K562 (cell line): Measurements from ENCODE around the gene LRRC57. TPM values are rescaled to one million over a fixed set of nuclear protein-coding genes. Genes with fewer than 3 reads are reported as not detected.

Experiments
- ARID2 ChIP-seq: fragments of 450-650 bp; IDR thresholded peaks from 2 replicates; pipeline ENCODE4 v1.6.1; 2017; ENCODE audit warnings: antibody characterized with exemption, mild to moderate bottlenecking
- CBX1 ChIP-seq: sonication (generic); IDR thresholded peaks from 2 replicates; pipeline ENCODE4 v1.6.1; 2016; ENCODE audit warnings: antibody characterized with exemption, low read depth, mild to moderate bottlenecking
- DDX20 ChIP-seq: fragments of 450-650 bp; IDR thresholded peaks from 2 replicates; pipeline ENCODE4 v1.6.1; 2016; ENCODE audit warnings: missing genetic modification characterization, low read depth, mild to moderate bottlenecking, missing compliant biosample characterization, moderate library complexity
- EGR1 ChIP-seq: fragments of 450-650 bp; conservative IDR thresholded peaks from 2 replicates; pipeline ENCODE4 v1.6.1; 2017; ENCODE audit warnings: mild to moderate bottlenecking
- HDAC1 ChIP-seq, 2 experiments: fragments of 450-650 bp; IDR thresholded peaks; 2 replicates each; pipeline ENCODE4 v1.6.1; 2016 to 2017; ENCODE audit warnings: inconsistent platforms in 1 of 2, mild to moderate bottlenecking in 1 of 2, moderate library complexity in 1 of 2
- ILF3 ChIP-seq: fragments of 450-650 bp; IDR thresholded peaks from 2 replicates; pipeline ENCODE4 v1.6.1; 2018; ENCODE audit warnings: antibody characterized with exemption, mild to moderate bottlenecking, moderate library complexity, borderline replicate concordance
- JUN ChIP-seq, 2 experiments: sonication (generic) in 1 of 2; formaldehyde crosslinking in 1 of 2; IDR thresholded peaks; 2 replicates each; pipeline versions ENCODE4 v1.6.1 to v1.8.0; 2012 to 2022; ENCODE audit warnings: borderline replicate concordance in 2 of 2, mild to moderate bottlenecking in 2 of 2, improper control_type of control experiment in 1 of 2, low read depth in 1 of 2, low read length in 1 of 2, missing genetic modification reagents in 1 of 2
- KLF6 ChIP-seq: fragments of 250-450 bp; sonication (Bioruptor Pico); IDR thresholded peaks from 2 replicates; pipeline ENCODE4 v1.4.0; 2020; ENCODE audit warnings: mild to moderate bottlenecking, moderate library complexity, borderline replicate concordance
- NCOA4 ChIP-seq: fragments of 450-650 bp; IDR thresholded peaks from 2 replicates; pipeline ENCODE4 v1.6.1; 2018; ENCODE audit warnings: mild to moderate bottlenecking; ENCODE audit not compliant: partially characterized antibody
- NCOA6 ChIP-seq: fragments of 450-650 bp; IDR thresholded peaks from 2 replicates; pipeline ENCODE4 v1.6.1; 2017; ENCODE audit warnings: mild to moderate bottlenecking
- NFE2 ChIP-seq: IDR thresholded peaks from 2 replicates; pipeline ENCODE4 v1.6.1; 2014; ENCODE audit warnings: antibody characterized with exemption, low read depth
- POLR3A ChIP-seq: IDR thresholded peaks from 2 replicates; pipeline ENCODE4 v1.6.1; 2011; ENCODE audit warnings: borderline replicate concordance, mild to moderate bottlenecking, moderate library complexity; ENCODE audit not compliant: insufficient read length, insufficient read depth; ENCODE audit errors: extremely low read depth
- PRMT5 ChIP-seq: sonication (generic); formaldehyde crosslinking; IDR thresholded peaks from 2 replicates; pipeline ENCODE4 v1.5.0; 2020; ENCODE audit warnings: missing genetic modification reagents
- SP1 ChIP-seq: sonication (generic); formaldehyde crosslinking; IDR thresholded peaks from 2 replicates; pipeline ENCODE4 v1.8.1; 2022; ENCODE audit warnings: mild to moderate bottlenecking, missing genetic modification reagents
- TAF1 ChIP-seq: IDR thresholded peaks from 2 replicates; pipeline ENCODE4 v1.6.1; 2011; ENCODE audit warnings: mild to moderate bottlenecking, low read length, moderate library complexity; ENCODE audit not compliant: insufficient read depth, control insufficient read depth, severe bottlenecking; ENCODE audit errors: extremely low read depth
- TAF9B ChIP-seq: fragments of 450-650 bp; IDR thresholded peaks from 2 replicates; pipeline ENCODE4 v1.6.1; 2018; ENCODE audit warnings: mild to moderate bottlenecking; ENCODE audit not compliant: partially characterized antibody
- TGIF2 ChIP-seq: sonication (generic); formaldehyde crosslinking; IDR thresholded peaks from 2 replicates; pipeline ENCODE4 v1.8.1; 2022; ENCODE audit warnings: mild to moderate bottlenecking, missing genetic modification reagents, moderate library complexity
- TRIM28 ChIP-seq: fragments of 450-650 bp; IDR thresholded peaks from 2 replicates; pipeline ENCODE4 v1.6.1; 2017
- ZEB2 ChIP-seq: fragments of 450-650 bp; IDR thresholded peaks from 2 replicates; pipeline ENCODE4 v1.6.1; 2016
- ZKSCAN1 ChIP-seq: fragments of 150-350 bp; IDR thresholded peaks from 2 replicates; pipeline ENCODE4 v1.6.1; 2016; ENCODE audit warnings: low read depth, low read length
- ZNF140 ChIP-seq: fragments of 250-450 bp; sonication (Bioruptor Pico); IDR thresholded peaks from 2 replicates; pipeline ENCODE4 v1.8.0; 2021; ENCODE audit warnings: moderate library complexity, mild to moderate bottlenecking, inconsistent platforms
- ZNF253 ChIP-seq: fragments of 250-450 bp; sonication (Bioruptor Pico); conservative IDR thresholded peaks from 2 replicates; pipeline ENCODE4 v1.6.1; 2021; ENCODE audit warnings: mild to moderate bottlenecking
- ZNF274 ChIP-seq: IDR thresholded peaks from 2 replicates; pipeline ENCODE4 v1.6.1; 2011; ENCODE audit warnings: low read depth, mild to moderate bottlenecking, low read length, moderate library complexity, borderline replicate concordance
- ZNF589 ChIP-seq: fragments of 200-800 bp; sonication (Bioruptor generic); IDR thresholded peaks from 2 replicates; pipeline ENCODE4 v1.6.1; 2016; ENCODE audit warnings: low read depth, missing genetic modification characterization, missing compliant biosample characterization
- ZNF707 ChIP-seq: fragments of 250-450 bp; sonication (Bioruptor Pico); conservative IDR thresholded peaks from 2 replicates; pipeline ENCODE4 v1.8.0; 2022; ENCODE audit warnings: inconsistent platforms, mild to moderate bottlenecking, moderate library complexity
- polyA plus RNA-seq, 8 experiments: library from polyadenylated mRNA; depleted of rRNA in 4 of 8; stranded (reverse) in 5 of 8; unstranded in 3 of 8; fragments of >200 nt; fragmentation: Nextera tagmentation in 2 of 8; fragmentation: Illumina TruSeq in 1 of 8; extraction: Ambion mirVana in 2 of 8; extraction: Trizol in 1 of 8; gene quantifications; 2 replicates each; pipeline versions ENCODE4 v1.2.1 to v1.2.3, GENCODE V29; 2011 to 2014; ENCODE audit warnings: inconsistent platforms in 1 of 8, missing spikeins in 1 of 8
- total RNA-seq, 7 experiments: library from RNA; depleted of rRNA in 6 of 7; stranded (reverse); fragments of >200 nt in 6 of 7; fragmentation: Illumina TruSeq in 2 of 7; extraction: Trizol in 2 of 7; gene quantifications; 2 replicates each; pipeline versions ENCODE4 v1.2.1 to v1.2.3, GENCODE V29; 2011 to 2021; ENCODE audit warnings: low replicate concordance in 1 of 7
- TF ChIP-seq, protein P1 (sequence below): fragments of 250-450 bp; sonication (Bioruptor Pico); IDR thresholded peaks from 2 replicates; pipeline ENCODE4 v1.4.0; 2020; ENCODE audit warnings: mild to moderate bottlenecking
- TF ChIP-seq, protein P2 (sequence below): fragments of 450-650 bp; formaldehyde crosslinking; IDR thresholded peaks from 2 replicates; pipeline ENCODE4 v1.4.0; 2020; ENCODE audit warnings: mild to moderate bottlenecking, moderate library complexity

Gene LRRC57
- total and polyA plus RNA-seq, 9 of the 15 experiments (the other 6 are each of a cell fraction or from before 2014, with no cell fraction given), result 3.9 to 20.4 (median 14.8) TPM

GRCh38 chr15:42495361-42496212 is 53.0 kb downstream of the LRRC57 start, which contains the start of gene SNAP23 (continued):
- TF ChIP-seq NCOA4 (no peak), ILF3 (no peak), DDX20 (no peak), PRMT5 (CRISPR knock-in tag) (no peak), CBX1 (no peak), NCOA6 (no peak), JUN (IDR thresholded peaks at IDR 0.05; ENCODE audit: borderline replicate concordance, low read depth, low read length) (no peak), JUN (CRISPR knock-in tag; IDR thresholded peaks at IDR 0.05; ENCODE audit: borderline replicate concordance) (no peak), ARID2 (no peak), KLF6 (no peak), SP1 (CRISPR knock-in tag) (peak; percentile 53; the same call in 1 of the 2 replicates), EGR1 (no peak), NFE2 (no peak), POLR3A (no peak), ZNF589 (CRISPR knock-in tag) (no peak), ZNF274 (no peak), ZEB2 (no peak), TGIF2 (CRISPR knock-in tag) (no peak), ZNF253 (CRISPR knock-in tag) (no peak), HDAC1 (IDR thresholded peaks at IDR 0.05) (peak in 1 of 2 experiments; percentile 90; a peak in 2 of 4 replicates), TRIM28 (no peak), TAF1 (peak; percentile 66), ZNF140 (CRISPR knock-in tag) (no peak), TAF9B (peak; percentile 64), ZNF707 (CRISPR knock-in tag) (no peak), ZKSCAN1 (no peak)
- TF ChIP-seq, protein P1, sequence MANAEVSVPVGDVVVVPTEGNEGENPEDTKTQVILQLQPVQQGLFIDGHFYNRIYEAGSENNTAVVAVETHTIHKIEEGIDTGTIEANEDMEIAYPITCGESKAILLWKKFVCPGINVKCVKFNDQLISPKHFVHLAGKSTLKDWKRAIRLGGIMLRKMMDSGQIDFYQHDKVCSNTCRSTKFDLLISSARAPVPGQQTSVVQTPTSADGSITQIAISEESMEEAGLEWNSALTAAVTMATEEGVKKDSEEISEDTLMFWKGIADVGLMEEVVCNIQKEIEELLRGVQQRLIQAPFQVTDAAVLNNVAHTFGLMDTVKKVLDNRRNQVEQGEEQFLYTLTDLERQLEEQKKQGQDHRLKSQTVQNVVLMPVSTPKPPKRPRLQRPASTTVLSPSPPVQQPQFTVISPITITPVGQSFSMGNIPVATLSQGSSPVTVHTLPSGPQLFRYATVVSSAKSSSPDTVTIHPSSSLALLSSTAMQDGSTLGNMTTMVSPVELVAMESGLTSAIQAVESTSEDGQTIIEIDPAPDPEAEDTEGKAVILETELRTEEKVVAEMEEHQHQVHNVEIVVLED, result no peak
- TF ChIP-seq, protein P2, sequence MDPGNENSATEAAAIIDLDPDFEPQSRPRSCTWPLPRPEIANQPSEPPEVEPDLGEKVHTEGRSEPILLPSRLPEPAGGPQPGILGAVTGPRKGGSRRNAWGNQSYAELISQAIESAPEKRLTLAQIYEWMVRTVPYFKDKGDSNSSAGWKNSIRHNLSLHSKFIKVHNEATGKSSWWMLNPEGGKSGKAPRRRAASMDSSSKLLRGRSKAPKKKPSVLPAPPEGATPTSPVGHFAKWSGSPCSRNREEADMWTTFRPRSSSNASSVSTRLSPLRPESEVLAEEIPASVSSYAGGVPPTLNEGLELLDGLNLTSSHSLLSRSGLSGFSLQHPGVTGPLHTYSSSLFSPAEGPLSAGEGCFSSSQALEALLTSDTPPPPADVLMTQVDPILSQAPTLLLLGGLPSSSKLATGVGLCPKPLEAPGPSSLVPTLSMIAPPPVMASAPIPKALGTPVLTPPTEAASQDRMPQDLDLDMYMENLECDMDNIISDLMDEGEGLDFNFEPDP (CRISPR knock-in tag), result no peak
